ENCODE data around the gene CIT. TPM values are rescaled to one million over a fixed set of nuclear protein-coding genes. Genes with fewer than 3 reads are reported as not detected.

CIT gene
- total and polyA plus RNA-seq, 2 donors (not counting 3 experiments of a cell fraction or from before 2014, with no cell fraction given): 13.3 to 61.8 TPM

DNA sequence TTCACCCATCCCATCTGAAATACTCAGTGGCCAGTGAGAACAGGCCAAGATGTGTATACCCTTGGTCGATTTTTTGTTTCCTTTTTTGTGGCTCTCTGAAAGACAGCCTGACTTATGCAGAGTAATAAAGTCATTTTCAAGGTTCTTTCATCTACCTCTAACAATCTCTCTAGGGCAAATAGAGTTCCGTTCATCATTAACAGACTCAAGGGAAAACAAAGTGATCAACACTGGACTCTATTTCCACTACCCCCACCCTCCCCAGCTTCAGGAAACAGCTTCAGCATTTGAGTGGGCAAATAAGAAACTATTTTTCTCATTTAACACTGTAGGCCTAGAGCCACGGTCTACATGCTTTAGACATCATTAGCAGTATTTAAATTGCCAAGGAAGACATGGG lies 193.3 kb downstream of the CIT start:
- no TSS peak for BruUV-seq (replicated peaks)
- Histone ChIP-seq H3K27me3 (ENCODE audit: control insufficient read depth in 2 of 2, insufficient read depth in 2 of 2, low read length in 2 of 2) (no peaks in the 10 kb centered on the region), H2AFZ (ENCODE audit: low read depth, low read length) (no peak overlapping the region), H3K79me2 (ENCODE audit: control insufficient read depth, insufficient read depth, low read length) (no peaks in the 10 kb centered on the region), H3K27ac (ENCODE audit: insufficient read depth, low read depth, low read length) (no peak overlapping the region), H3K4me3 (replicated peaks in 1 of 3; ENCODE audit: insufficient read depth in 1 of 3, low read depth in 1 of 3, low read length in 3 of 3) (no peak overlapping the region), H3K9ac (replicated peaks; ENCODE audit: extremely low read depth, insufficient read depth, low read length) (no peak overlapping the region), H3K4me2 (ENCODE audit: insufficient read depth, low read length) (no peak overlapping the region), H3K4me1 (ENCODE audit: control insufficient read depth, extremely low read depth, insufficient read depth, low read length) (no peaks in the 10 kb centered on the region), H3K36me3 (ENCODE audit: control insufficient read depth in 2 of 2, extremely low read depth in 1 of 2, insufficient read depth in 2 of 2, low read length in 2 of 2) (peaks cover 4 to 17% of the 10 kb centered on the region in 2 experiments), H4K20me1 (replicated peaks; ENCODE audit: control insufficient read depth, extremely low read depth, insufficient read depth, low read length) (no peaks in the 10 kb centered on the region), H3K9me1 (replicated peaks; ENCODE audit: control insufficient read depth, extremely low read depth, insufficient read depth, low read length) (no peaks in the 10 kb centered on the region), H3K9me3 (replicated peaks; ENCODE audit: control insufficient read depth, insufficient read depth, low read length) (no peaks in the 10 kb centered on the region)
- intact Hi-C loops (cut with micrococcal nuclease) (no loop called here), dilution Hi-C loops (cut with MboI; ENCODE audit: extremely low pct_ligation_motif_present, low sequenced_read_pairs) (no loop called here)
- POLR2A ChIA-PET: no interaction called here
- TF ChIP-seq POLR2A (IDR thresholded peaks at IDR 0.05; ENCODE audit: low read depth, low read length): no peak
- no peak for TF ChIP-seq POLR2AphosphoS5 (IDR thresholded peaks at IDR 0.05; ENCODE audit: insufficient read depth, low read depth, low read length)
- TF ChIP-seq GATA2 (IDR thresholded peaks at IDR 0.05; ENCODE audit: insufficient read depth, insufficient read length, low read depth, low read length): no peak
- TF ChIP-seq MYC (IDR thresholded peaks at IDR 0.05; ENCODE audit: low read depth, low read length): no peak
- no peak for TF ChIP-seq FOS (IDR thresholded peaks at IDR 0.05; ENCODE audit: borderline replicate concordance, insufficient read depth, low read length)
- TF ChIP-seq, protein P1, sequence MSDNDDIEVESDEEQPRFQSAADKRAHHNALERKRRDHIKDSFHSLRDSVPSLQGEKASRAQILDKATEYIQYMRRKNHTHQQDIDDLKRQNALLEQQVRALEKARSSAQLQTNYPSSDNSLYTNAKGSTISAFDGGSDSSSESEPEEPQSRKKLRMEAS (IDR thresholded peaks at IDR 0.05; ENCODE audit: insufficient read depth, insufficient read length): no peak
- TF ChIP-seq, protein P2, sequence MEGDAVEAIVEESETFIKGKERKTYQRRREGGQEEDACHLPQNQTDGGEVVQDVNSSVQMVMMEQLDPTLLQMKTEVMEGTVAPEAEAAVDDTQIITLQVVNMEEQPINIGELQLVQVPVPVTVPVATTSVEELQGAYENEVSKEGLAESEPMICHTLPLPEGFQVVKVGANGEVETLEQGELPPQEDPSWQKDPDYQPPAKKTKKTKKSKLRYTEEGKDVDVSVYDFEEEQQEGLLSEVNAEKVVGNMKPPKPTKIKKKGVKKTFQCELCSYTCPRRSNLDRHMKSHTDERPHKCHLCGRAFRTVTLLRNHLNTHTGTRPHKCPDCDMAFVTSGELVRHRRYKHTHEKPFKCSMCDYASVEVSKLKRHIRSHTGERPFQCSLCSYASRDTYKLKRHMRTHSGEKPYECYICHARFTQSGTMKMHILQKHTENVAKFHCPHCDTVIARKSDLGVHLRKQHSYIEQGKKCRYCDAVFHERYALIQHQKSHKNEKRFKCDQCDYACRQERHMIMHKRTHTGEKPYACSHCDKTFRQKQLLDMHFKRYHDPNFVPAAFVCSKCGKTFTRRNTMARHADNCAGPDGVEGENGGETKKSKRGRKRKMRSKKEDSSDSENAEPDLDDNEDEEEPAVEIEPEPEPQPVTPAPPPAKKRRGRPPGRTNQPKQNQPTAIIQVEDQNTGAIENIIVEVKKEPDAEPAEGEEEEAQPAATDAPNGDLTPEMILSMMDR (IDR thresholded peaks at IDR 0.05; ENCODE audit: extremely low read depth in 1 of 2, insufficient read depth in 1 of 2, low read depth in 1 of 2, low read length in 2 of 2): no peak
- TF ChIP-seq EZH2 (IDR thresholded peaks at IDR 0.05; ENCODE audit: borderline replicate concordance, low read depth, low read length, severe bottlenecking): no peak
- no peak for TF ChIP-seq JUN (IDR thresholded peaks at IDR 0.05; ENCODE audit: borderline replicate concordance, insufficient read depth, insufficient read length, low read depth)
- DNase-seq (ENCODE audit: low read depth, low spot score) (no peak), FAIRE-seq (no peak)
- CTCF ChIA-PET: interaction anchor here (0.6 kb wide), 1 partner anchor 98 kb away, joined by 3 read pairs; no protein-coding TSS in a partner anchor
